HuH-7.5 (cell line): ENCODE measurements around the gene TPO.

Experiments
- DNase-seq: peaks from one replicate; pipeline ENCODE4 v3.0.0; 2011; ENCODE audit warnings: low spot score

TPO gene

GRCh38 chr2:1527153-1527992 is 114.1 kb downstream of the TPO start:
- DNase-seq: no peak

- DNase-seq: no peak
These were observed 115.2 kb downstream of the TPO start for GRCh38 chr2:1528273-1529064.

DNA sequence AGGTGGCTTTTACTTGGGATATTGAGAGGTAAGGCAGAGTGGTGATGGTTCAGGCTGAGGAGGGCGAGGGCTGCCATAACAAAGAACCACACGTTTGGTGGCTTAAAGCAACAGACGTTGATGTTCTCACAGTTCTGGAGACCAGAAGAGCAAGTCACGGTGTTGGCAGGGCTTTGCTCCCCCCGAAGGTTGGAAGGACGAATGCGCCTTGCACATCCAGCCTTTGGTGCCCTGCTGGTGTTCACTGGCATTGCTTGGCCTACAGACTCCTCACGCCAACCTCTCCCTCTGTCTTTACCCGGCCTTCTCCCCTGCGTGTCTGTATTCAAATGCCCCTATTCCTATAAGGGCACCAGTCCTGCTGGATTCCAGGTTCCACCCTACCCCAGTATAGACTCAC is 125.4 kb downstream of the TPO start:
- DNase-seq: no peak

- no peak for DNase-seq
These were observed 126.2 kb downstream of the TPO start for GRCh38 chr2:1539441-1539840.

DNA sequence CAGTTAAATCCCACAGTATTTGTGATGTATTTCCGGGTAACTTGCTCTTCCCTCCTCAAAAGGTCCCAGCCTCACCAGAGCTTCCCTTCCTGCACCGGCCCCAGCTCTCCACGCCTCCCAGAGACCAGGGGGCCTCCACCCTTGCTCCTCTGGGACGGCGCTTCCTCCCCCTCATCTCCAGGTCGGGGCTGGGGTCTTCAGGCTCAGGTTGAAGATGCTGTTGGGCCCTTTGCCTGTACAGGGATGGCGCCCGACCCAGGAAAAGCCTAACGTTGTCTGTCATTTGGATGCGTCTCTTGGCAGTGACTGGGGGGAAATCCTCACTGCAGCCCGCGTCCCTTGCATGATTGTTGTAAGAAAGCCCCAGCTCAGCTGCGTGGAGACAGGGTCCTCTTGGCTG is 126.7 kb downstream of the TPO start:
- DNase-seq: no peak

GRCh38 chr2:1540481-1540880 is 127.2 kb downstream of the TPO start:
- no peak for DNase-seq

DNA sequence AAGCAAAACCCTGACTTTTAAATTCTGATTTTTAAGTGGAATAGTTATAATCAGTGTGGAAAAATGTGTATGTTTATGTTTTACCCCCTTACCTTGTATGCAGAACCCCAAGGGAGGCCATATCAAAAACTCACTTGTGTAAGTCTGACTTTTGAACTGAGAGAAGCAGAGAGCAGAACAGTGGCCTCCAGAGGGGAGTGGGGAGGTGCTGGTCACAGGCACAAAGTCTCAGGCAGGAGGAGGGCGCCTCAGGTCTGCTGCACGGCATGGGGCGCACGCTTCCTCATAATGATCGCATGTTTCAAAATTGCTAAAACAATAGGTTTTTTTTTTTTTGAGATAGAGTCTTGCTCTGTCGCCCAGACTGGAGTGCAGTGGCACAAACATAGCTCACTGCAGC is 127.8 kb downstream of the TPO start:
- DNase-seq: no peak

DNA sequence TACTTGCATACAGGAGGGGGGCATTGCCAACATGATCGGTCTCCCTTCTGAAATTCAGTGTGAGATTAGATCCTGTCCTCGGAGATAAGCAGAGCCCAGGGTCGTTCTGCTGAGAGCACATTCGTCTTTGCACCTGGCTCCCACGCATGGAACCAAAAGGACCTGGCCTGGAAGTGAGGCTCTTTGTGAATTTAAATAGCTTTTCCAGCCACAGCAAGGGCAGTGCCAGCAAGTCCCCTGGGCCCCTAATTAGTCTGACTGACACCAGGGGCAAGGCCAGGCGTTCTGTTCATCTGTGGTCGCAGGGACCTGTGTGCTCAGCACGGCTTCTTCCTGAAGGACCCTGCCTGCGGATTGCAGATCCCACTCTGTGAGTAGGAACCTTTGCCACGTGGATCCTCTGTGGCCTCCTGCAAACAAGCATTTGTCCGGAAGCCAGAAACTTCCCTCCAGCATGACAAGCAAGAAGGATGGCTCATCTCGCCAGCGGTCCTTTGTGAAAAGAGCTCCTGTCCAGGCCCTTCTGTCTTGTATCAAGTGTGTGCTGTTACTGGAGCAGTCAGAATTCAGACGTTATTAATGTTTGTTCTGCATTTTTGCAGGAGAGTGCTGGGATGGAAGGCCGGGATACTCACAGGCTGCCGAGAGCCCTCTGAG is 128.7 kb downstream of the TPO start:
- DNase-seq: no peak

- DNase-seq: no peak
These were observed 129.7 kb downstream of the TPO start for GRCh38 chr2:1542971-1543370.

DNA sequence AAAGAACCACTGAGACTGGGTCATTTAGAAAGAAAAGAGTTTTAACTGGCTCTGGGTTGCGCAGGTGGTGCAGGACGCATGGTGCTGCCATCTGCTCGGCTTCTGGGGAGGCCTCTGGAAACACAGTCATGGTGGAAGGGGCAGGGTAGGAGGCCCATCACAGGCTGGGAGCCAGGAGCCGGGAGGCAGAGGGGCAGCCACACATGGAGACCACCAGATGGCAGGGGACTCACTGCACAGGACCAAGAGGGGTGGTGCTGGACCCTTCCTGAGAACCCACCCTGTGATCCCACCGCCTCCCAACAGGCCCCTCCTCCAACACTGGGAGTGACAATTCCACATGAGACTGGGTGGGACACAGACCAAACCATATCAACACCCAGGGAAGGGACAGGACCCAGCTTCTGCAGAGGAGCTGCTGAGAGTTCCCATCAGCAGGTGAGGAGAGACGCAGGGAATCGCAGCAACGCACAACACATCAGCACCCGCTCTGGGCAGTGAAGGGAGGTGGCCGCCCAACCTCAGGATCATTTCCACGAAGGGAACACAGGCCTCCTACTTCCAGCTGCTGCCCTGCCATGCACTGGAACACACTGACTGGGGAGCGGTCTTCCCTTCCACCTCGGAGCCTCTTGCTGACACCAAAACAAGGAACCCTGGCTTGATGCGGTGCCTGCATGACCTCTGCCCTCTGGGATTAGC is 130.7 kb downstream of the TPO start:
- no peak for DNase-seq

DNA sequence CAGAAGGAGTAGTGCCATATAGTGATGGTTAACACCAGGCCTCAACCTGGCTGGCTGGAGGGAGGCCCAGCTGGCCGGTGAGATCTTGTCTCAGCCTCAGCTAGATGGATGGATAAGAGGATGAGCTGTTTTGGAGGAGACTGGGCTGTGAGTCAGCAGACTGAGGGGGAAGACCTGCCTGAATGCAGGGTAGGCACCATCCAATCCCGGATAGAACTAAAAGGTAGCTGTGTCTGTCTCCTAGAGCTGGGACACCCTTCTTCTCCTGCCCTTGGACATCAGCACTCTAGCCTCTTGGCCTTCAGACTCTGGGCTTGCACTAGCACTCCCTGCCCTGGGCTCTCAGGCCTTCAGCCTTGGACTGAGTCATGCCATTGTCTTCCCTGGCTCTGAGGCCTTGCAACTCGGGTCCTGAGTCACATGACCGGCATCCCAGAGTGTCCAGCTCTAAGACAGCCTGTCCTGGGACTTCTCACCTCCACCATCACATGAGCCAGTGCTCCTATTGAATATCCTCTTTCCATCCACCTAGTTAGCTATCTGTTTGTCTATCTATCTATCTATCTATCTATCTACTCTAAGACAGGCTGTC is 131.3 kb downstream of the TPO start:
- DNase-seq: no peak

DNA sequence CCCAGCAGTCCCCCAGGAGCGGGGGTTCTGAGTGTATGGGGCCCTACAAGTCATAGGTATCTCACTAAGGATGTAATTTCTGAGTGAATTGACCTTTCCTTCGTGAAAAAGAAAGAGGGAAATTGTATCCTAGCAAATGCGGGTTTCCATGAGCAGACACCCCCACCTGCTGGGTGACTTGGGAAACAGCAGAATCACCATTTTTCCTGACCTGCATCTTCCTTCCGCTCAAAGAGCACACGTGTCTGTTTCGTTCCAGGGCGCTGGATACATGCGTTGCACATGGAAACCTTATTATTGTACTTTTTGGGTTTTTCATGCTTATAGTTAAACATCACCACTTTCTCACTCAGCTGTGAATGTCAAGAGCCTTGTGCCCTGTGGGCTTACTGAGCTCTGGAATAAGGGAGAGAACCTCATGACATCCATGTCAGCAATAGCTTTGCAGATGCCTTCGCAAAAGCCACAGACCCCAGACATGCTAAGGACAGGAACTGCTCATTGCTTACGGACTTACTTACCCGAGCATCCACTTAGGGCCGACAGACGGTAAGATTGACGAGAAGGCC is 132.8 kb downstream of the TPO start:
- peak; percentile 51 for DNase-seq

DNA sequence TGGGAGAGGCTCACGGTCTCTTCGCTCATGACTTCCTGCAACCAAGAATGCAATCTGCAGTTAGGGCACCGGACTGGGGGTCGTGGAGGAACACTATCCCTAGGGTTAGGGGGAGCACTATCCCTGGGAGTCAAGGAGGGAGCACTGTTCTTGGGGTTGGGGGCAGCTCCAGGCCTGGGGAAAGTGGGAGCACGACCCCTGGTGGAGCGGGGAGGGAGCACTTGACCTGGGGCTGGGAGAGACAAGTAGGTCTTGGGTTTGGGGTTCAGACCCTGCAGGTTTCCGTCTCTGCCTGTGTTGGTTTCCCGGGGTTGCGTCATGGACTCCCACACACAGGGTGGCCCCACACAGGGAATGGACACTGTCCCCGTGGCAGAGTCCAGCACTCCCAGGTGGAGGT is 133.6 kb downstream of the TPO start:
- no peak for DNase-seq

DNA sequence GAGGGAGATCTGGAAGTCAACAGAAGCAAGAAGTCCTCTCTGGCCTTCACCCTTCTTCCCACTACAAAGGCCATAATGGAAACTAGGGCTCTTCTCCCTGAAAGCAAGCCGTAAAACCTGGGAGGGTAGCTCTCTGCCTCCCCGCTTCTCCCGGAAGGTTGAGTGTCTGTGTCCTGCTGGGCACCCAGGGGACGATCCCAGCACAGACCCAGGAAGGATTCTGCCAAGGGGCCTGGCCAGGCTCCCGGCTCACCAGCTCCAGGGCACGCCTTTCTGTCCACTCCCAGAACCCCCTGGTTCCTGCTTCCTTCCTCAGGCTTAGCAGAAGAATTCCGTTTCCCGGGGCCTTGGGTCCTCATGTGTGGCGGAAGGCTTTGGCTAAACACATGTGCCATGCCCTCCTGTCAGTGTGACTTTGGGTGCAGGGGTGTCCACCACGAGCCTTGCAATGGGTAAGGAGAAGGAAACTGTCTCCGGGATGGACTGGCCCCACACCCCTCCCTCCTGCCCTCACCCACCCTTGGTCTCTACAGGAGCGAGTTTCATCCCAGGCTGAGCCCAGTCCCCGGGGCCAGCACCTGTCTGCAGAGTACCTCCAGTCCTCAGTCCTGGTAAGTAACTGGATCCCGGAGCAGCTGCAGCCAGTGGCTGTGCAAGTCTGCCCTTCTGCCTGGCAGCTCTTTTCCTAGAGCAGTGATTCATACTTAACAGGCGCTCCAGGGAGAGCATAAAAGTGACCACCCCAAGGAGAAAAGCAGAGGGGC is 135.8 kb downstream of the TPO start:
- no peak for DNase-seq

- DNase-seq: no peak
These were observed 136.8 kb downstream of the TPO start for GRCh38 chr2:1550076-1550475.

DNA sequence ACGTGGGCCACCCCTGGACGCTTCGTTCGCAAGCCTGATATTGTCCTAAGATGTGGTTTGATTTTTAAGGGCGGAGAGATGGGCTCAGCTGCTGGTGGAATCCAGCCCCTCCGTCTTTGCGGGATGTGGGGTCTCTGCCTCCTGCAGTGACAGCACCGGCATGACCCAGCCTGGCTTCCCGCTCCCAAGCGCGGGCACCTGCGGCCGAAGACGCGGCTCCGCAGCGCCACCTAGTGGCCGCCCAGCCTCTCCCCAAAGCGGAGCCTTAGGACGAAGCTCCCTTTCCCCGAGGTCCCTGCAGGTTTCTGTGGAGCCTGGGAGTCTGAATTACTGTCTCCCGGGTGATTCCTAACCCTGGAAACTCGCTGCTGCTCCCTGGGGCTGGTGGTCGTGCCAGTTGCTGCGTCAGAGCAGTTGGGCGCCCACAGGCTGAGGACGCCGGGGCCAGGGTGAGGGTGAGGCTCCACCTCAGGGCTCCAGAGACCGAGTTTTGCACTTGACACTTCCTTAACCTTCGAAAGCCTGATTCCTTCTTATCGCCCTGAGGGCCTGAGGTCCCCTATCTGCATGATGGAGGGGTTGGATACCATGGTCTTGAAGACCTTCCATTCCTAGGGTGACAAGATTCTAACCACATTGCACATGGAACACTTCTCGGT is 137.5 kb downstream of the TPO start:
- peak; percentile 69 for DNase-seq

- DNase-seq: no peak
These were observed 138.6 kb downstream of the TPO start for GRCh38 chr2:1551905-1552304.

DNA sequence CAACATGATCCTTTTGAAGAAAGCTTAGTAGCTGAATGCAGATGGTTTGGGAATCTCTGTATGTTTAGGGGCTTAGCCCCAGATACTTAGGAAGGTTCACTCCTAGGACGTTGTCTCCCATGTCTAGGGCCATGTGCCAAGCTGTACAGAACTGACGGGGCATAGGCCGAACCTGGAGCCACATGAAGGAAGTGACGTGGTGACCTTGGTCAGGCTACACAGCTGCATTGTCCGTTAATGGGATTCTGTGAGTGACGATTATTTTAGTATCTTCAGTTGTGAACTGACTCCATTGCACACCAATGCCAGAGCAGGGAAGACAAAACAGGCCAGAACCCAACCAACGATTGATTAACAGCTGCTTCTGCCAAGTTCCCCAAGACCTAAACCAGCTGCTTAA is 139.3 kb downstream of the TPO start:
- DNase-seq: no peak

DNA sequence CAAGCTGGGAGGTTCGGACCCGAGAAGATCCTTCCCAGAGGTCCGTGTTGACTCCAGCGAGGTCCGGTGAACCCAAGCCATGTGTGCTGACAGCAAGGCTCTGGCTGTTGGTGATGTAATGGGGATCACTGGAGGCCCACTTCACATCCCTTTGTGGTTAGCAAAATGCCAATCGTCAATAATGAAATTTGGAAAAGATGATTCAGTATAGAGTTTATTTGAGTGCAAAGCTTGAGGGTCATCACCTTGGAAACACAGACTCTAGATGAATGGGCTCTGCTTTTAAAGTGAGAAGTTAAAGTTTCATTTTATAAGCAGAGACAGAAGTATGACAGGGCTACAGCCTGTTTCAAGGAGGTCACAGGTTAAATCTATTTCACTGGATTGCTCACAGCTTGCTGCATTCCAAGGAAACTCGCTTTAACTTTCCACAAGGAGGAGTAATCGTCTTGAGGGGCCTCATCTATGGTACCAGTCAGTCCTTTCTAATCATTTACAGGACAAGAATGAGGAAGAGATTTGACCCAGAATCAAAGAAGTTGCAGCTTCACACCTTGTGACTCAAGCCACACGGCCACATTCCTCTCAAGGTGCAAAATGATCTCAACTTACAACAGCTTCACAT is 140.5 kb downstream of the TPO start:
- no peak for DNase-seq

- DNase-seq: no peak
These were observed 143.0 kb downstream of the TPO start for GRCh38 chr2:1556286-1556685.
